Measurements from ENCODE around the gene SEZ6L. TPM values are rescaled to one million over a fixed set of nuclear protein-coding genes. Genes with fewer than 3 reads are reported as not detected.

SEZ6L gene
- total and polyA plus RNA-seq, 10 of the 15 experiments (the other 5 are each of a cell fraction or from before 2014, with no cell fraction given) = not detected

DNA sequence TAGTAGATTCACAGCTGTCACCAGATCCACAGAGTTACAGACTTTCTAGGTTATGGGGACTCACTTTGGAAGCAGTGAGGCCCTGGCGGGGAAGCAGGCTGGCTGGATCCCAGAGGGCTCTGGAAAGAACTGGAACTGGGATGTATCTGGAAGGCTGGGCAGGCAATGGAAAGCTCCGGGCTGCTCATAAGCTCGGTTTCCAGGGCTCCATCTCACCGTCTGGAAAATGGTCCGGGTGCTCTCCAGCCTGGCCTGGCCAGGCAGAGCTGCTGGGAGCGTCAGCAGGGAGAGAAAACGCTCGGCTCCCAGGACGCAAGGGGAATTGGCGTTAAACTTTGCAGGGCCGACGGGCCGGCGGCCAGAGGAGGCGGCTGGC lies 335 bp upstream of the SEZ6L start:
- H2AFZ ChIP-seq (ENCODE audit: control insufficient read depth, low read depth, low read length) = no peak overlapping the region
- ATAC-seq (no peak), FAIRE-seq (no peak), DNase-seq (ENCODE audit: low read depth, low spot score) (no peak)
- no peak overlapping the region for H3K4me3 ChIP-seq
- TF ChIP-seq CHD2 (IDR thresholded peaks at IDR 0.05; ENCODE audit: borderline replicate concordance, low read depth, low read length) (no peak), SMARCA5 (IDR thresholded peaks at IDR 0.05) (no peak), KAT2A (conservative IDR thresholded peaks at IDR 0.05; ENCODE audit: control insufficient read depth, low read depth, low read length) (no peak), ZNF384 (IDR thresholded peaks at IDR 0.05; ENCODE audit: borderline replicate concordance, low read depth, low read length) (no peak), HDGF (IDR thresholded peaks at IDR 0.05) (no peak), KDM1A (IDR thresholded peaks at IDR 0.05; ENCODE audit: borderline replicate concordance) (no peak), SRF (IDR thresholded peaks at IDR 0.05; ENCODE audit: low read depth in 2 of 2, low read length in 2 of 2) (no peak)
- TF ChIP-seq, protein P1, sequence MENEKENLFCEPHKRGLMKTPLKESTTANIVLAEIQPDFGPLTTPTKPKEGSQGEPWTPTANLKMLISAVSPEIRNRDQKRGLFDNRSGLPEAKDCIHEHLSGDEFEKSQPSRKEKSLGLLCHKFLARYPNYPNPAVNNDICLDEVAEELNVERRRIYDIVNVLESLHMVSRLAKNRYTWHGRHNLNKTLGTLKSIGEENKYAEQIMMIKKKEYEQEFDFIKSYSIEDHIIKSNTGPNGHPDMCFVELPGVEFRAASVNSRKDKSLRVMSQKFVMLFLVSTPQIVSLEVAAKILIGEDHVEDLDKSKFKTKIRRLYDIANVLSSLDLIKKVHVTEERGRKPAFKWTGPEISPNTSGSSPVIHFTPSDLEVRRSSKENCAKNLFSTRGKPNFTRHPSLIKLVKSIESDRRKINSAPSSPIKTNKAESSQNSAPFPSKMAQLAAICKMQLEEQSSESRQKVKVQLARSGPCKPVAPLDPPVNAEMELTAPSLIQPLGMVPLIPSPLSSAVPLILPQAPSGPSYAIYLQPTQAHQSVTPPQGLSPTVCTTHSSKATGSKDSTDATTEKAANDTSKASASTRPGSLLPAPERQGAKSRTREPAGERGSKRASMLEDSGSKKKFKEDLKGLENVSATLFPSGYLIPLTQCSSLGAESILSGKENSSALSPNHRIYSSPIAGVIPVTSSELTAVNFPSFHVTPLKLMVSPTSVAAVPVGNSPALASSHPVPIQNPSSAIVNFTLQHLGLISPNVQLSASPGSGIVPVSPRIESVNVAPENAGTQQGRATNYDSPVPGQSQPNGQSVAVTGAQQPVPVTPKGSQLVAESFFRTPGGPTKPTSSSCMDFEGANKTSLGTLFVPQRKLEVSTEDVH (IDR thresholded peaks at IDR 0.05; ENCODE audit: low read depth, partially characterized antibody) = no peak
- TF ChIP-seq, protein P2, sequence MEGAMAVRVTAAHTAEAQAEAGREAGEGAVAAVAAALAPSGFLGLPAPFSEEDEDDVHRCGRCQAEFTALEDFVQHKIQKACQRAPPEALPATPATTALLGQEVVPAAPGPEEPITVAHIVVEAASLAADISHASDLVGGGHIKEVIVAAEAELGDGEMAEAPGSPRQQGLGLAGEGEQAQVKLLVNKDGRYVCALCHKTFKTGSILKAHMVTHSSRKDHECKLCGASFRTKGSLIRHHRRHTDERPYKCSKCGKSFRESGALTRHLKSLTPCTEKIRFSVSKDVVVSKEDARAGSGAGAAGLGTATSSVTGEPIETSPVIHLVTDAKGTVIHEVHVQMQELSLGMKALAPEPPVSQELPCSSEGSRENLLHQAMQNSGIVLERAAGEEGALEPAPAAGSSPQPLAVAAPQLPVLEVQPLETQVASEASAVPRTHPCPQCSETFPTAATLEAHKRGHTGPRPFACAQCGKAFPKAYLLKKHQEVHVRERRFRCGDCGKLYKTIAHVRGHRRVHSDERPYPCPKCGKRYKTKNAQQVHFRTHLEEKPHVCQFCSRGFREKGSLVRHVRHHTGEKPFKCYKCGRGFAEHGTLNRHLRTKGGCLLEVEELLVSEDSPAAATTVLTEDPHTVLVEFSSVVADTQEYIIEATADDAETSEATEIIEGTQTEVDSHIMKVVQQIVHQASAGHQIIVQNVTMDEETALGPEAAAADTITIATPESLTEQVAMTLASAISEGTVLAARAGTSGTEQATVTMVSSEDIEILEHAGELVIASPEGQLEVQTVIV (IDR thresholded peaks at IDR 0.05; ENCODE audit: borderline replicate concordance, partially characterized antibody) = no peak
- H3K9ac ChIP-seq (ENCODE audit: control insufficient read depth, insufficient read depth, low read length) = no peak overlapping the region
- POLR2A ChIA-PET = no interaction called here
- CTCF ChIA-PET = no interaction called here
- H3K4me1 ChIP-seq (ENCODE audit: control insufficient read depth, insufficient read depth, low read length) = no peaks in the 10 kb centered on the region
- H4K20me1 ChIP-seq (ENCODE audit: control insufficient read depth, insufficient read depth) = no peaks in the 10 kb centered on the region
- RAD21 ChIA-PET (ENCODE audit: unreplicated experiment) = no interaction called here
- H3K79me2 ChIP-seq (ENCODE audit: control insufficient read depth, insufficient read depth, low read length) = no peaks in the 10 kb centered on the region
- in situ Hi-C loops (cut with MboI) = no loop called here
- no TSS peak for BruUV-seq (replicated peaks)
- intact Hi-C loops (cut with micrococcal nuclease; ENCODE audit: unreplicated experiment) = no loop called here
- no peak overlapping the region for H3K4me2 ChIP-seq (ENCODE audit: control insufficient read depth, insufficient read depth)
- H3K9me3 ChIP-seq (replicated peaks; ENCODE audit: control insufficient read depth, insufficient read depth, low read length) = no peaks in the 10 kb centered on the region
- SMC1A ChIA-PET (ENCODE audit: uncharacterized antibody, unreplicated experiment) = no interaction called here
- no peak overlapping the region for H3K27ac ChIP-seq (ENCODE audit: control insufficient read depth, insufficient read depth)
- 11% methylated on average over 10 of the region's 15 CpGs for WGBS (ENCODE audit: insufficient coverage, insufficient replicate concordance, low lambda C conversion rate, missing lambda C conversion rate)
- H3K36me3 ChIP-seq (ENCODE audit: control insufficient read depth in 2 of 2, insufficient read depth in 2 of 2, low read length in 1 of 2) = no peaks in the 10 kb centered on the region
- peaks cover 5 to 11% of the 10 kb centered on the region in 2 experiments for H3K27me3 ChIP-seq (replicated peaks in 1 of 2; ENCODE audit: control insufficient read depth in 2 of 2, insufficient read depth in 2 of 2, low read length in 1 of 2)
